PFSK-1 (cell line): ENCODE measurements around the gene CNTN4.

Source experiments
- FOXP2 ChIP-seq: optimal IDR thresholded peaks from 2 replicates; pipeline ENCODE3; 2011; ENCODE audit warnings: borderline replicate concordance, control low read depth, inconsistent platforms; ENCODE audit not compliant: insufficient read depth; ENCODE audit errors: extremely low read length, extremely low read depth
- POLR2AphosphoS5 ChIP-seq: IDR thresholded peaks from 2 replicates; pipeline ENCODE4 v1.6.1; 2012; ENCODE audit warnings: low read depth, mild to moderate bottlenecking, control low read depth, low read length, moderate library complexity
- SIN3A ChIP-seq: IDR thresholded peaks from 2 replicates; pipeline ENCODE4 v1.6.1; 2012; ENCODE audit warnings: mild to moderate bottlenecking, low read length, moderate library complexity, borderline replicate concordance; ENCODE audit not compliant: insufficient read depth
- TAF1 ChIP-seq: IDR thresholded peaks from 2 replicates; pipeline ENCODE4 v1.6.1; 2012; ENCODE audit warnings: low read length, control low read depth, borderline replicate concordance; ENCODE audit not compliant: insufficient read depth
- TF ChIP-seq, protein P1 (sequence below), 2 experiments: IDR thresholded peaks; 2 replicates each; pipeline versions ENCODE4 v1.6.1 to v1.8.0; 2011 to 2012; ENCODE audit warnings: low read depth in 2 of 2, low read length in 2 of 2, control low read depth in 1 of 2, inconsistent platforms in 1 of 2, mild to moderate bottlenecking in 1 of 2, moderate library complexity in 1 of 2; ENCODE audit not compliant: insufficient read depth in 1 of 2

CNTN4 gene

GRCh38 chr3:2198776-2199279 is 100.2 kb downstream of the CNTN4 start:
- TF ChIP-seq POLR2AphosphoS5, result no peak
- TF ChIP-seq, protein P1, sequence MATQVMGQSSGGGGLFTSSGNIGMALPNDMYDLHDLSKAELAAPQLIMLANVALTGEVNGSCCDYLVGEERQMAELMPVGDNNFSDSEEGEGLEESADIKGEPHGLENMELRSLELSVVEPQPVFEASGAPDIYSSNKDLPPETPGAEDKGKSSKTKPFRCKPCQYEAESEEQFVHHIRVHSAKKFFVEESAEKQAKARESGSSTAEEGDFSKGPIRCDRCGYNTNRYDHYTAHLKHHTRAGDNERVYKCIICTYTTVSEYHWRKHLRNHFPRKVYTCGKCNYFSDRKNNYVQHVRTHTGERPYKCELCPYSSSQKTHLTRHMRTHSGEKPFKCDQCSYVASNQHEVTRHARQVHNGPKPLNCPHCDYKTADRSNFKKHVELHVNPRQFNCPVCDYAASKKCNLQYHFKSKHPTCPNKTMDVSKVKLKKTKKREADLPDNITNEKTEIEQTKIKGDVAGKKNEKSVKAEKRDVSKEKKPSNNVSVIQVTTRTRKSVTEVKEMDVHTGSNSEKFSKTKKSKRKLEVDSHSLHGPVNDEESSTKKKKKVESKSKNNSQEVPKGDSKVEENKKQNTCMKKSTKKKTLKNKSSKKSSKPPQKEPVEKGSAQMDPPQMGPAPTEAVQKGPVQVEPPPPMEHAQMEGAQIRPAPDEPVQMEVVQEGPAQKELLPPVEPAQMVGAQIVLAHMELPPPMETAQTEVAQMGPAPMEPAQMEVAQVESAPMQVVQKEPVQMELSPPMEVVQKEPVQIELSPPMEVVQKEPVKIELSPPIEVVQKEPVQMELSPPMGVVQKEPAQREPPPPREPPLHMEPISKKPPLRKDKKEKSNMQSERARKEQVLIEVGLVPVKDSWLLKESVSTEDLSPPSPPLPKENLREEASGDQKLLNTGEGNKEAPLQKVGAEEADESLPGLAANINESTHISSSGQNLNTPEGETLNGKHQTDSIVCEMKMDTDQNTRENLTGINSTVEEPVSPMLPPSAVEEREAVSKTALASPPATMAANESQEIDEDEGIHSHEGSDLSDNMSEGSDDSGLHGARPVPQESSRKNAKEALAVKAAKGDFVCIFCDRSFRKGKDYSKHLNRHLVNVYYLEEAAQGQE (IDR thresholded peaks at IDR 0.05; ENCODE audit: insufficient read depth in 1 of 2, low read depth in 2 of 2, low read length in 2 of 2), result no peak
- TF ChIP-seq SIN3A, result no peak
- no peak for TF ChIP-seq FOXP2
- TF ChIP-seq TAF1, result no peak

GRCh38 chr3:2204054-2204453 is 105.4 kb downstream of the CNTN4 start:
- TF ChIP-seq TAF1, result no peak
- TF ChIP-seq, protein P1 (IDR thresholded peaks at IDR 0.05; ENCODE audit: insufficient read depth in 1 of 2, low read depth in 2 of 2, low read length in 2 of 2), result no peak
- no peak for TF ChIP-seq SIN3A
- no peak for TF ChIP-seq FOXP2

GRCh38 chr3:2205692-2206091 is 107.0 kb downstream of the CNTN4 start:
- TF ChIP-seq FOXP2 (no peak), POLR2AphosphoS5 (no peak), TAF1 (no peak), SIN3A (no peak)
- TF ChIP-seq, protein P1 (IDR thresholded peaks at IDR 0.05; ENCODE audit: insufficient read depth in 1 of 2, low read depth in 2 of 2, low read length in 2 of 2), result no peak

GRCh38 chr3:2206536-2206935 is 107.9 kb downstream of the CNTN4 start:
- no peak for TF ChIP-seq POLR2AphosphoS5
- no peak for TF ChIP-seq FOXP2
- TF ChIP-seq, protein P1 (IDR thresholded peaks at IDR 0.05; ENCODE audit: insufficient read depth in 1 of 2, low read depth in 2 of 2, low read length in 2 of 2), result no peak
- TF ChIP-seq SIN3A, result no peak

DNA sequence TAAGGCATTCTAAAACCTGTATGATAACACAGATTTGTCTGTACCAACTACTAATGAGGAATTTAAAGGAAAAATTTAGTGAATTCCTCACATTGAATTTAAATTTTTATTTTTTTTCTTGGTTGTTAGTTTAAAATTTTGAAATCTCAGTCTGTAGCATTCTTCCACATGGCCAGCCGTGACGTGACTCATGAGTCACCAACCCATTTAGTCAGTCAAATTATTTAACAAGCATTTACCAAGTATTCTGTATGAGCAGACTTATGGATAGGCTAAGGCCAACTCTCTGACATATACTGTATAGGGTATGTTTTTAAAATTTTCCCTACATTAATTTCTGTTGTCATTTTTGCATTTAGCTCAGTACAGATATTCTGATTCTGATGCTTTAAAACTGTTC is 112.9 kb downstream of the CNTN4 start:
- TF ChIP-seq POLR2AphosphoS5, result no peak
- no peak for TF ChIP-seq FOXP2
- no peak for TF ChIP-seq TAF1
- TF ChIP-seq SIN3A, result no peak
- TF ChIP-seq, protein P1 (IDR thresholded peaks at IDR 0.05; ENCODE audit: insufficient read depth in 1 of 2, low read depth in 2 of 2, low read length in 2 of 2), result no peak
